GM12878 (cell line): ENCODE data around the gene PDHA1. TPM values are rescaled to one million over a fixed set of nuclear protein-coding genes. Genes with fewer than 3 reads are reported as not detected.

Experiments
- ATAC-seq: fragments of 200-7000 bp; cut with Tn5 transposase; 3 replicates; pipeline ENCODE4 v1.9.1; 2020; ENCODE audit warnings: mild to moderate bottlenecking, moderate library complexity
- BruUV-seq: library from RNA; stranded (reverse); fragments of 400-500 nt; replicated peaks from 2 replicates; lab custom pipeline; 2021; lab: Mats Ljungman, UMichigan
- CTCF ChIA-PET: fragments of 300-600 bp; sonication (Branson Sonifier 250); formaldehyde crosslinking; extraction: SDS; loops from one replicate; lab custom pipeline; 2021; ENCODE audit warnings: inconsistent platforms; lab: Yijun Ruan, JAX
- POLR2A ChIA-PET: fragments of 350-600 bp; formaldehyde crosslinking; extraction: SDS; loops from one replicate; lab custom pipeline; 2021; ENCODE audit warnings: inconsistent platforms; lab: Charles Lee
- RAD21 ChIA-PET: fragments of 300-600 bp; sonication (Branson Sonifier 250); formaldehyde crosslinking; loops from one replicate; lab custom pipeline; 2023; ENCODE audit warnings: antibody characterized with exemption; ENCODE audit not compliant: unreplicated experiment; lab: Charles Lee
- SMC1A ChIA-PET: fragments of 300-600 bp; sonication (Branson Sonifier 250); formaldehyde crosslinking; loops from one replicate; lab custom pipeline; 2023; ENCODE audit not compliant: unreplicated experiment, uncharacterized antibody; lab: Charles Lee
- DNase-seq: peaks from one replicate; pipeline ENCODE4 v3.0.0-alpha.2; 2011; ENCODE audit warnings: low read depth, low spot score
- FAIRE-seq: peaks from 3 replicates; lab custom pipeline; 2011; peaks lifted over from hg19 to GRCh38; lab: Jason Lieb, UNC
- H2AFZ ChIP-seq: 2 replicates; pipeline ENCODE4 v1.6.0; 2011; ENCODE audit warnings: low read depth, low read length, control low read depth; ENCODE audit not compliant: control insufficient read depth
- H3K27ac ChIP-seq: 2 replicates; pipeline ENCODE4 v1.5.1; 2011; ENCODE audit warnings: control low read depth; ENCODE audit not compliant: control insufficient read depth, insufficient read depth
- H3K27me3 ChIP-seq, 2 experiments: replicated peaks in 1 of 2; 2 replicates each; pipeline versions ENCODE4 v1.6.0 to v1.6.1; 2011; ENCODE audit warnings: low read length in 1 of 2; ENCODE audit not compliant: control insufficient read depth in 2 of 2, insufficient read depth in 2 of 2
- H3K36me3 ChIP-seq, 2 experiments: 2 replicates each; pipeline ENCODE4 v1.5.1; 2011; ENCODE audit warnings: low read length in 1 of 2; ENCODE audit not compliant: control insufficient read depth in 2 of 2, insufficient read depth in 2 of 2
- H3K4me1 ChIP-seq: 2 replicates; pipeline ENCODE4 v1.6.1; 2011; ENCODE audit warnings: mild to moderate bottlenecking, low read length, moderate library complexity, mixed read lengths; ENCODE audit not compliant: control insufficient read depth, insufficient read depth
- H3K4me2 ChIP-seq: 2 replicates; pipeline ENCODE4 v1.6.0; 2011; ENCODE audit warnings: control low read depth; ENCODE audit not compliant: control insufficient read depth, insufficient read depth
- H3K4me3 ChIP-seq: fragments of 200-600 bp; sonication (generic); 2 replicates; pipeline ENCODE4 v1.5.1; 2016
- H3K79me2 ChIP-seq: 2 replicates; pipeline ENCODE4 v1.6.0; 2011; ENCODE audit warnings: low read length; ENCODE audit not compliant: control insufficient read depth, insufficient read depth
- H3K9ac ChIP-seq: 2 replicates; pipeline ENCODE4 v1.8.0; 2011; ENCODE audit warnings: low read length, control low read depth, mixed read lengths; ENCODE audit not compliant: control insufficient read depth, insufficient read depth
- H3K9me3 ChIP-seq: replicated peaks from 3 replicates; pipeline ENCODE4 v1.5.1; 2011; ENCODE audit warnings: mild to moderate bottlenecking, low read length; ENCODE audit not compliant: control insufficient read depth, insufficient read depth
- H4K20me1 ChIP-seq: 2 replicates; pipeline ENCODE4 v1.6.0; 2011; ENCODE audit not compliant: control insufficient read depth, insufficient read depth
- ASH2L ChIP-seq: fragments of 300-600, 200-600 bp; sonication (generic); IDR thresholded peaks from 2 replicates; pipeline ENCODE4 v1.6.1; 2017; ENCODE audit warnings: low read depth, mild to moderate bottlenecking, borderline replicate concordance
- EP300 ChIP-seq, 2 experiments: fragments of 150-350 bp in 1 of 2; IDR thresholded peaks; 2 replicates each; pipeline ENCODE4 v1.6.1; 2011 to 2012; ENCODE audit warnings: low read depth in 2 of 2, low read length in 2 of 2, borderline replicate concordance in 1 of 2, improper control_type of control experiment in 1 of 2, inconsistent platforms in 1 of 2; ENCODE audit not compliant: control insufficient read depth in 1 of 2
- FOS ChIP-seq: IDR thresholded peaks from 3 replicates; pipeline ENCODE4 v1.6.1; 2011; ENCODE audit warnings: borderline replicate concordance; ENCODE audit not compliant: insufficient read length; ENCODE audit errors: extremely low read depth
- HCFC1 ChIP-seq: fragments of 150-350 bp; IDR thresholded peaks from 2 replicates; pipeline ENCODE4 v1.6.1; 2014; ENCODE audit warnings: low read length
- KAT2A ChIP-seq: conservative IDR thresholded peaks from 2 replicates; pipeline ENCODE4 v1.6.1; 2011; ENCODE audit warnings: low read depth, low read length; ENCODE audit not compliant: control insufficient read depth
- MXI1 ChIP-seq: fragments of 150-350 bp; IDR thresholded peaks from 2 replicates; pipeline ENCODE4 v1.6.1; 2011; ENCODE audit warnings: low read depth, mild to moderate bottlenecking, inconsistent platforms, low read length, improper control_type of control experiment
- NFIC ChIP-seq: IDR thresholded peaks from 2 replicates; pipeline ENCODE4 v1.6.1; 2012; ENCODE audit warnings: low read depth, mild to moderate bottlenecking, inconsistent platforms, low read length, moderate library complexity
- NR2C2 ChIP-seq: IDR thresholded peaks from 2 replicates; pipeline ENCODE4 v1.6.1; 2011; ENCODE audit warnings: borderline replicate concordance, low read depth; ENCODE audit not compliant: control insufficient read depth, insufficient read length
- TCF3 ChIP-seq: IDR thresholded peaks from 2 replicates; pipeline ENCODE4 v1.6.1; 2012; ENCODE audit warnings: low read depth, mild to moderate bottlenecking, low read length, borderline replicate concordance; ENCODE audit not compliant: insufficient read depth
- ZNF274 ChIP-seq: IDR thresholded peaks from one replicate; pipeline ENCODE4 v1.8.0; 2011; ENCODE audit not compliant: insufficient read length, insufficient read depth
- WGBS: methylation state at CpG from one replicate; pipeline ENCODE4 v1.1.6; 2016; ENCODE audit warnings: low lambda C conversion rate; ENCODE audit not compliant: insufficient replicate concordance, insufficient coverage; ENCODE audit errors: missing lambda C conversion rate; 5-methylcytosine and 5-hydroxymethylcytosine counted together
- in situ Hi-C: fragments of 300-500 bp; cut with MboI; formaldehyde crosslinking; loops from 9 replicates; pipeline ENCODE4 v1.14.3; 2018; ENCODE audit warnings: mixed read lengths
- intact Hi-C: fragments of 100-400 bp; cut with micrococcal nuclease; formaldehyde crosslinking; loops from one replicate; pipeline ENCODE4 v1.14.2; 2022; ENCODE audit not compliant: unreplicated experiment
- polyA plus RNA-seq, 11 experiments: library from polyadenylated mRNA; depleted of rRNA in 4 of 11; unstranded in 6 of 11; stranded (reverse) in 5 of 11; fragments of >200 nt; fragmentation: Nextera tagmentation in 4 of 11; fragmentation: Illumina TruSeq in 1 of 11; extraction: Ambion mirVana in 4 of 11; extraction: Trizol in 1 of 11; gene quantifications; 1 replicate in 1 of 11; 2 replicates in 10 of 11; pipeline versions ENCODE4 v1.2.1 to v1.2.3, GENCODE V29; 2011 to 2016; ENCODE audit warnings: inconsistent platforms in 2 of 11, missing spikeins in 2 of 11, low read depth in 1 of 11
- total RNA-seq, 4 experiments: library from RNA; depleted of rRNA in 3 of 4; stranded (reverse); fragments of >200 nt in 3 of 4; fragmentation: Illumina TruSeq in 1 of 4; extraction: Trizol in 1 of 4; gene quantifications; 2 replicates each; pipeline versions ENCODE4 v1.2.1 to v1.2.3, GENCODE V29; 2013 to 2021
- TF ChIP-seq, protein P1 (sequence below): IDR thresholded peaks from 2 replicates; pipeline ENCODE4 v1.6.1; 2012; ENCODE audit warnings: low read depth, low read length, improper control_type of control experiment
- TF ChIP-seq, protein P2 (sequence below): fragments of 450-650 bp; IDR thresholded peaks from 2 replicates; pipeline ENCODE4 v1.6.1; 2017; ENCODE audit warnings: borderline replicate concordance
- TF ChIP-seq, protein P3 (sequence below): fragments of 450-650 bp; IDR thresholded peaks from 2 replicates; pipeline ENCODE4 v1.6.1; 2016; ENCODE audit warnings: mild to moderate bottlenecking, moderate library complexity, borderline replicate concordance
- TF ChIP-seq, protein P4 (sequence below): IDR thresholded peaks from 2 replicates; pipeline ENCODE4 v1.6.1; 2011; ENCODE audit warnings: low read depth, low read length, improper control_type of control experiment, borderline replicate concordance

PDHA1 gene
- total and polyA plus RNA-seq, 10 of the 15 experiments (the other 5 are each of a cell fraction or from before 2014, with no cell fraction given), result 175 to 370 (median 270) TPM

DNA sequence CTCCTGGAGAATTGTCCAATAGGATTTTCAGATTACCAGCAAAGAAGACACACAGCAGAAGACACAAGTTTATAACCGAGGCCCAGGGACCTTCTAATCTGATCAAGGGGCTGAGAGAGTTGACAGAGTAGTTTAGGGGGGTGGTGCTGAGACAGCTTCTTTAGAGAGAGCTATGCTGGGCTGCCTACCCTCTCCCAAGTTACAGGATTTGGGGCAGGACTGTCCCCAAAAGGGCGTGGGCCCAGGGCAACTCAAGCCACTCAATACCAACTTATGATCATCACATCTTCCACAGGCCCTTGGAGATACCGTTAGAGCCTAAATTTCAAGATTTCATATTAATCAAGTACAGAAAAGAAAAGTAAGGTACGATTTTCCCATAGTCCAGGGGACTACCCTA lies 43.0 kb downstream of the PDHA1 start (continued):
- TF ChIP-seq ASH2L (no peak), ZNF274 (no peak), NR2C2 (no peak), TCF3 (no peak)
- TF ChIP-seq, protein P1, sequence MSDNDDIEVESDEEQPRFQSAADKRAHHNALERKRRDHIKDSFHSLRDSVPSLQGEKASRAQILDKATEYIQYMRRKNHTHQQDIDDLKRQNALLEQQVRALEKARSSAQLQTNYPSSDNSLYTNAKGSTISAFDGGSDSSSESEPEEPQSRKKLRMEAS, result no peak
- TF ChIP-seq, protein P2, sequence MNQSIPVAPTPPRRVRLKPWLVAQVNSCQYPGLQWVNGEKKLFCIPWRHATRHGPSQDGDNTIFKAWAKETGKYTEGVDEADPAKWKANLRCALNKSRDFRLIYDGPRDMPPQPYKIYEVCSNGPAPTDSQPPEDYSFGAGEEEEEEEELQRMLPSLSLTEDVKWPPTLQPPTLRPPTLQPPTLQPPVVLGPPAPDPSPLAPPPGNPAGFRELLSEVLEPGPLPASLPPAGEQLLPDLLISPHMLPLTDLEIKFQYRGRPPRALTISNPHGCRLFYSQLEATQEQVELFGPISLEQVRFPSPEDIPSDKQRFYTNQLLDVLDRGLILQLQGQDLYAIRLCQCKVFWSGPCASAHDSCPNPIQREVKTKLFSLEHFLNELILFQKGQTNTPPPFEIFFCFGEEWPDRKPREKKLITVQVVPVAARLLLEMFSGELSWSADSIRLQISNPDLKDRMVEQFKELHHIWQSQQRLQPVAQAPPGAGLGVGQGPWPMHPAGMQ, result no peak

DNA sequence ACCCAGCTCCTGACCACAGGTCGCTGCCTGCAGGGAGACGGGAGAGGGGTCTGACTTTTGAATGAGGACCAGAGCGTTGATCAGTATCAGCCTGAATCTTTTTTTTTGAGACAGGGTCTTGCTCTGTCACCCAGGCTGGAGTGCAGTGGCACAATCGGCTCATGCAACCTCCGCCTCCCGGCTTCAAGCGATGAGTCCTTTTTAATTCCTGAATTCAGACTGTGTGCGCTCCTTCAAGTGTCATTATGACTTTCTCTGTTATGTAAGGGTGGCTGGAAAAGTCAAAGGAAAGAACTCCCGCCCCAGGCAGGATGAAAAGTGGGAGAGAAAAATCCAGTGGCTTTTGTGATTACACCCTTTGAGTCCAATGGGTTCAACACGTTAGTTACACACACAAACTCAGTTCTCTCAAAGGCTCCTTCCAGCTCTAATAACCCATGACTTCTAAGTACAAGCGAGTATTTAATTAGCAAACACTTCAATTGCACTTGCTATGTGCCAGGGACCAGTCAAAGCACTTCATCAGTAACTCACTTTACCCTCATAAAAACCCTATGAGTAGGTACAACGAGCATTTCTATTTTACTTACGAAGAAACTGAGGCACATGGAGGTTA lies 44.4 kb downstream of the PDHA1 start:
- H3K9me3 ChIP-seq, result no peaks in the 10 kb centered on the region
- RAD21 ChIA-PET, result no interaction called here
- no peaks in the 10 kb centered on the region for H3K79me2 ChIP-seq
- H3K36me3 ChIP-seq, result no peaks in the 10 kb centered on the region
- no peak overlapping the region for H3K4me3 ChIP-seq
- no peak for ATAC-seq
- H3K9ac ChIP-seq, result no peak overlapping the region
- H3K4me1 ChIP-seq, result no peaks in the 10 kb centered on the region
- H3K27me3 ChIP-seq, result no peaks in the 10 kb centered on the region
- BruUV-seq, result no TSS peak
- CTCF ChIA-PET, result no interaction called here
- no peaks in the 10 kb centered on the region for H4K20me1 ChIP-seq
- WGBS, result 29% methylated on average over 13 of the region's 13 CpGs
- no peak overlapping the region for H3K27ac ChIP-seq
- no peak overlapping the region for H3K4me2 ChIP-seq
- in situ Hi-C loops (no loop called here), intact Hi-C loops (no loop called here)
- TF ChIP-seq HCFC1 (no peak), FOS (no peak), MXI1 (no peak), KAT2A (no peak), EP300 (IDR thresholded peaks at IDR 0.05; ENCODE audit: borderline replicate concordance in 1 of 2, control insufficient read depth in 1 of 2, low read depth in 2 of 2, low read length in 2 of 2) (no peak), NFIC (no peak)
- TF ChIP-seq, protein P3, sequence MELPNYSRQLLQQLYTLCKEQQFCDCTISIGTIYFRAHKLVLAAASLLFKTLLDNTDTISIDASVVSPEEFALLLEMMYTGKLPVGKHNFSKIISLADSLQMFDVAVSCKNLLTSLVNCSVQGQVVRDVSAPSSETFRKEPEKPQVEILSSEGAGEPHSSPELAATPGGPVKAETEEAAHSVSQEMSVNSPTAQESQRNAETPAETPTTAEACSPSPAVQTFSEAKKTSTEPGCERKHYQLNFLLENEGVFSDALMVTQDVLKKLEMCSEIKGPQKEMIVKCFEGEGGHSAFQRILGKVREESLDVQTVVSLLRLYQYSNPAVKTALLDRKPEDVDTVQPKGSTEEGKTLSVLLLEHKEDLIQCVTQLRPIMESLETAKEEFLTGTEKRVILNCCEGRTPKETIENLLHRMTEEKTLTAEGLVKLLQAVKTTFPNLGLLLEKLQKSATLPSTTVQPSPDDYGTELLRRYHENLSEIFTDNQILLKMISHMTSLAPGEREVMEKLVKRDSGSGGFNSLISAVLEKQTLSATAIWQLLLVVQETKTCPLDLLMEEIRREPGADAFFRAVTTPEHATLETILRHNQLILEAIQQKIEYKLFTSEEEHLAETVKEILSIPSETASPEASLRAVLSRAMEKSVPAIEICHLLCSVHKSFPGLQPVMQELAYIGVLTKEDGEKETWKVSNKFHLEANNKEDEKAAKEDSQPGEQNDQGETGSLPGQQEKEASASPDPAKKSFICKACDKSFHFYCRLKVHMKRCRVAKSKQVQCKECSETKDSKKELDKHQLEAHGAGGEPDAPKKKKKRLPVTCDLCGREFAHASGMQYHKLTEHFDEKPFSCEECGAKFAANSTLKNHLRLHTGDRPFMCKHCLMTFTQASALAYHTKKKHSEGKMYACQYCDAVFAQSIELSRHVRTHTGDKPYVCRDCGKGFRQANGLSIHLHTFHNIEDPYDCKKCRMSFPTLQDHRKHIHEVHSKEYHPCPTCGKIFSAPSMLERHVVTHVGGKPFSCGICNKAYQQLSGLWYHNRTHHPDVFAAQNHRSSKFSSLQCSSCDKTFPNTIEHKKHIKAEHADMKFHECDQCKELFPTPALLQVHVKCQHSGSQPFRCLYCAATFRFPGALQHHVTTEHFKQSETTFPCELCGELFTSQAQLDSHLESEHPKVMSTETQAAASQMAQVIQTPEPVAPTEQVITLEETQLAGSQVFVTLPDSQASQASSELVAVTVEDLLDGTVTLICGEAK, result no peak
- TF ChIP-seq, protein P4, sequence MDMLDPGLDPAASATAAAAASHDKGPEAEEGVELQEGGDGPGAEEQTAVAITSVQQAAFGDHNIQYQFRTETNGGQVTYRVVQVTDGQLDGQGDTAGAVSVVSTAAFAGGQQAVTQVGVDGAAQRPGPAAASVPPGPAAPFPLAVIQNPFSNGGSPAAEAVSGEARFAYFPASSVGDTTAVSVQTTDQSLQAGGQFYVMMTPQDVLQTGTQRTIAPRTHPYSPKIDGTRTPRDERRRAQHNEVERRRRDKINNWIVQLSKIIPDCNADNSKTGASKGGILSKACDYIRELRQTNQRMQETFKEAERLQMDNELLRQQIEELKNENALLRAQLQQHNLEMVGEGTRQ, result no peak
- POLR2A ChIA-PET, result no interaction called here
- H2AFZ ChIP-seq, result no peak overlapping the region
- no peak for FAIRE-seq
- no peak for DNase-seq
- SMC1A ChIA-PET, result interaction anchor here (0.6 kb wide), 1 partner anchor 95 kb away, joined by 3 read pairs; no protein-coding TSS in a partner anchor
